Esophagus (tissue), 2 donors: ENCODE results near the gene ZNF292. TPM values are rescaled to one million over a fixed set of nuclear protein-coding genes. Genes with fewer than 3 reads are reported as not detected.

ENCODE experiments used
- H3K27ac ChIP-seq, 2 donors: one replicate each; pipeline ENCODE4 v1.5.1; 2013; ENCODE audit warnings: low read depth in 2 of 2, mild to moderate bottlenecking in 2 of 2, inconsistent platforms in 1 of 2, low read length in 1 of 2, moderate library complexity in 1 of 2
- H3K27me3 ChIP-seq, 2 donors: one replicate each; pipeline ENCODE4 v1.6.1; 2013; ENCODE audit warnings: low read length in 2 of 2, control low read depth in 1 of 2, mild to moderate bottlenecking in 1 of 2; ENCODE audit not compliant: insufficient read depth in 2 of 2, control insufficient read depth in 1 of 2
- H3K36me3 ChIP-seq, 2 donors: one replicate each; pipeline ENCODE4 v1.6.1; 2013; ENCODE audit warnings: low read length in 1 of 2; ENCODE audit not compliant: control insufficient read depth in 2 of 2, insufficient read depth in 2 of 2
- H3K4me1 ChIP-seq, 2 donors: one replicate each; pipeline ENCODE4 v1.6.1; 2013; ENCODE audit warnings: low read length in 1 of 2; ENCODE audit not compliant: control insufficient read depth in 2 of 2, insufficient read depth in 2 of 2
- H3K4me3 ChIP-seq, 2 donors: one replicate each; pipeline ENCODE4 v1.5.1; 2013; ENCODE audit warnings: low read length in 2 of 2, mild to moderate bottlenecking in 2 of 2, low read depth in 1 of 2, moderate library complexity in 1 of 2
- H3K9me3 ChIP-seq, 2 donors: one replicate each; pipeline ENCODE4 v1.6.1; 2013; ENCODE audit warnings: mild to moderate bottlenecking in 2 of 2, low read depth in 1 of 2, low read length in 1 of 2, moderate library complexity in 1 of 2; ENCODE audit not compliant: control insufficient read depth in 2 of 2, insufficient read depth in 1 of 2
- whole genome bisulfite sequencing, 2 donors: extraction: QIAGEN DNeasy Blood & Tissue Kit; methylation state at CpG; one replicate each; pipeline ENCODE4 v1.1.7; 2013; 5-methylcytosine and 5-hydroxymethylcytosine counted together
- polyA plus RNA-seq, 2 donors: library from polyadenylated mRNA; stranded (reverse); fragments of 200-250 nt; gene quantifications; one replicate each; pipeline ENCODE4 v1.2.3, GENCODE V29; 2013
- donor health status: healthy with polysubstance abuse.
- donor health status: Bipolar disorder and iron deficiency.

The ZNF292 gene
- polyA plus RNA-seq, result 1 to 10 TPM; 4.2 to 6.1 TPM

DNA sequence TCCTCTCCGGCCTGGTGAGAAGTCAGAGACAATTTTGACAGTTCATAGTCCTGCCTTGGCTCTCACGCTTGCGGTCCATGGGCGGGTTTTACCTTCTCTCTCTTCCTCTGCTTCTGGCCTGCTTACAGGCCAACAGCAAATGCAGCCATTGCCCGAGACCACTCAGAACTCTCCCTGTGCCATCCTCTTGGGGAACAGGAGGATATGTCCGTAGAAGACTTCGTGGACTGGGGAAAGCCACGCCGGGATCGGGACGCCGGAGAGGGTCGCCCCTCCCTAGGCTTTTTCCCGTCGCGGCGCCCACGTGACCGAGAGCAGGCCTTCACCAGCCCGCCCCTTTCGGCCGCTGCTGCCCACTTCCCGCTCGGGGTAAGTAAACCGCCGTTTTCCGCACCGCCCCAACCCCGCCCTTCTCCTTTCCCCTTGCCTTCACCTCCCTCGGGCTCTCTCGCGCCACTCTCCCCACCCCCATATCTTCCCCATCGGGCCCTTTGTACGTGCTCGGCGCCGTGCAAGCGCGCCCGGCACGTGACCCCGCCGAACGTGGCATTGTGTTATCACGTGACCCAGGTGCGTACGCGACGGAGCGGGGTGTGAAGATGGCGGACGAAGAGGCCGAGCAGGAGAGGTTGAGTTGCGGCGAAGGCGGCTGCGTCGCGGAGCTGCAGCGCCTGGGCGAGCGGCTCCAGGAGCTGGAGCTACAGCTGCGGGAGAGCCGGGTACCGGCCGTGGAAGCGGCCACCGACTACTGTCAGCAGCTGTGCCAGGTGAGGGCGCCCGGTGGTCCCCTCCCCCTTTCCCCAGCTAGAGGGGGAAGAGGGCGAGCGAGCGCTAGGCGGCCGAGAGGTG lies at the start of gene ZNF292:
ZNF292 (plus strand) TSS at position 573 of the 849 bp plus-strand sequence; CDS start at position 600, 27 bp downstream.
- Histone ChIP-seq H3K36me3 (no peaks in the 10 kb centered on the region), H3K4me1 (peaks cover 0 to 2% of the 10 kb centered on the region in 2 donors), H3K27me3 (no peaks in the 10 kb centered on the region), H3K9me3 (no peaks in the 10 kb centered on the region), H3K4me3 (peak within 1 kb of the TSS; percentile 85 to 89), H3K27ac (peak within 1 kb of the TSS; percentile 98 to 99)
- WGBS, 2 donors, result 0 to 1% methylated on average over 67 to 75 of the region's 75 CpGs

GRCh38 chr6:87105823-87106222 lies 49.5 kb upstream of the ZNF292 start:
- H3K27ac ChIP-seq, result no peak overlapping the region
- H3K36me3 ChIP-seq, result no peaks in the 10 kb centered on the region
- H3K27me3 ChIP-seq, result no peaks in the 10 kb centered on the region
- no peak overlapping the region for H3K4me3 ChIP-seq
- H3K4me1 ChIP-seq, result no peaks in the 10 kb centered on the region
- no peaks in the 10 kb centered on the region for H3K9me3 ChIP-seq

- Histone ChIP-seq H3K36me3 (no peaks in the 10 kb centered on the region), H3K9me3 (no peaks in the 10 kb centered on the region), H3K27ac (no peak overlapping the region), H3K4me3 (no peak overlapping the region), H3K4me1 (no peaks in the 10 kb centered on the region), H3K27me3 (no peaks in the 10 kb centered on the region)
- 93 to 95% methylated on average over 1 of the region's 1 CpG for WGBS, 2 donors
Measured at GRCh38 chr6:87110636-87111035, 44.7 kb upstream of the ZNF292 start.

DNA sequence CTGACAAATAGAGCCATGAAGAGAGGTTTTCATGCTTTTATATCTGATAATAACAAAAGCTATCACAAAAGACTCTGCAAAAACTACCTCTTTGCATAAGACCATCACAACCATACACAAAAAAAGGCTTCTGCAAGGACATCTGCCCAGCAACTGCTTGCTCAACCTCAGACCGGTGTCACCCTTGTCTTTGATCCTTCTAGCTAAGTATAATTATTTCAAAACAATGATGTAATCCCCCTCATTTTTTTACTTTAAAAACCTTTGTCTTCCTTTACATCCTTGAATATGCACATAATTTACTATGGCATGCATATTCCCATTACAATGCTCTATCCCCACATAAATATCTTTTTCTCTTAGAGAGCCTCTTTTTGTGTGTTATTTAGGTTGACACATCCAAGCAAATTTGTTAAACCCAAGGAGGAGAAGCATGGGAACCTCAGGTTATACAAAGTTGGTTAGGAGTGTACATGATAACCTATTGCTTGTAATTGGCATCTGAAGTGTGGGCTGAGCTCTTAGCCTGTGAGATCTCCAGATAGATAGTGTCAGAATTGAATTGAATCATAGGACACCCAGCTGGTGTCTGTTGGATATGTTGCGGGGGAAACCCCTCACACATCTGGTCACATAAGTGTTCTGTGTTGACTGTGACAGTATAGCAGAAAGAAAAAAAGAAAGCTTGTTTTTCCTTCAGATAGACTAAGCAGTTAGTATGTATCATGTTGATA lies 39.8 kb upstream of the ZNF292 start:
- WGBS, 2 donors, result 69 to 76% methylated on average over 2 of the region's 2 CpGs
- no peaks in the 10 kb centered on the region for H3K36me3 ChIP-seq
- no peak overlapping the region for H3K27ac ChIP-seq
- H3K4me1 ChIP-seq, result no peaks in the 10 kb centered on the region
- no peaks in the 10 kb centered on the region for H3K27me3 ChIP-seq
- H3K4me3 ChIP-seq, result no peak overlapping the region
- no peaks in the 10 kb centered on the region for H3K9me3 ChIP-seq

GRCh38 chr6:87116922-87117321 lies 38.4 kb upstream of the ZNF292 start:
- Histone ChIP-seq H3K27ac (no peak overlapping the region), H3K36me3 (no peaks in the 10 kb centered on the region), H3K4me1 (no peaks in the 10 kb centered on the region), H3K9me3 (no peaks in the 10 kb centered on the region), H3K4me3 (no peak overlapping the region), H3K27me3 (no peaks in the 10 kb centered on the region)
- 80 to 83% methylated on average over 2 of the region's 2 CpGs for WGBS, 2 donors

GRCh38 chr6:87118054-87118453 lies 37.3 kb upstream of the ZNF292 start:
- H3K36me3 ChIP-seq, result no peaks in the 10 kb centered on the region
- WGBS, 2 donors, result 67 to 68% methylated on average over 4 of the region's 4 CpGs

GRCh38 chr6:87122477-87122876 lies 32.9 kb upstream of the ZNF292 start:
- Histone ChIP-seq H3K4me3 (no peak overlapping the region), H3K27me3 (no peaks in the 10 kb centered on the region), H3K36me3 (no peaks in the 10 kb centered on the region), H3K27ac (no peak overlapping the region), H3K9me3 (peaks cover 4 to 6% of the 10 kb centered on the region in 2 donors), H3K4me1 (no peaks in the 10 kb centered on the region)
- WGBS, 2 donors, result 43 to 49% methylated on average over 46 to 51 of the region's 51 CpGs

More at GRCh38 chr6:87118054-87118453, 37.3 kb upstream of the ZNF292 start:
- Histone ChIP-seq H3K9me3 (peaks cover 4 to 6% of the 10 kb centered on the region in 2 donors), H3K27me3 (no peaks in the 10 kb centered on the region), H3K4me1 (no peaks in the 10 kb centered on the region), H3K27ac (no peak overlapping the region), H3K4me3 (no peak overlapping the region)

- no peak overlapping the region for H3K4me3 ChIP-seq
- H3K4me1 ChIP-seq, result no peaks in the 10 kb centered on the region
- H3K27me3 ChIP-seq, result no peaks in the 10 kb centered on the region
- 94% methylated on average over 5 of the region's 5 CpGs for WGBS, 2 donors
- H3K9me3 ChIP-seq, result peaks cover 4 to 6% of the 10 kb centered on the region in 2 donors
- no peak overlapping the region for H3K27ac ChIP-seq
- no peaks in the 10 kb centered on the region for H3K36me3 ChIP-seq
Measured at GRCh38 chr6:87124074-87124473, 31.3 kb upstream of the ZNF292 start.

DNA sequence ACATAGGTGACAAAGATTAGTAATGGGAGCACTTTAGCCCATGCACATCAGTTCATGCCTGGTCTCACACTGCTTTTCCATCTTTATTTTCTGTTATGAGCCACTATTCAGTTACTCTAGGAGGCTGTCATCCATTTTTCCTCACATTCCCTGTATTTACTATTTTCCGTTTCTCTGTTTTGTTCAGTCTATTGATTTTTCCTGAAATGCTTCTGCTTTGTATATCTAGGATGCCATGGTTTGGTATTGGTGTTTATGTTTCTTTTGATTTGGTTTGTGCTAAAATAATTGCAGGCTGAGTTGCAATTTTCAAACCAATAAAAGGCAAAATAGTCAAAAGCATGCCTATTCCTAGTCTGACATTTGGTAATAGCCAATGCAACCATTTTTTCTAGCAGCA lies 28.9 kb upstream of the ZNF292 start:
- Histone ChIP-seq H3K27me3 (no peaks in the 10 kb centered on the region), H3K4me3 (no peak overlapping the region), H3K27ac (no peak overlapping the region), H3K36me3 (no peaks in the 10 kb centered on the region), H3K4me1 (no peaks in the 10 kb centered on the region), H3K9me3 (peaks cover 4 to 6% of the 10 kb centered on the region in 2 donors)
- 34 to 47% methylated on average over 1 of the region's 1 CpG for WGBS, 2 donors
